T-helper 2 cell (primary cell): Measurements from ENCODE around the gene C1QA.

Experiments
- DNase-seq, 5 experiments: peaks; one replicate each; pipeline versions ENCODE4 v3.0.0 to v3.0.0-alpha.2; 2012 to 2022
- total RNA-seq, 2 donors: gene quantifications; one replicate each; lab custom pipeline; 2026; lab: John Stamatoyannopoulos, UW

Gene C1QA, protein sequence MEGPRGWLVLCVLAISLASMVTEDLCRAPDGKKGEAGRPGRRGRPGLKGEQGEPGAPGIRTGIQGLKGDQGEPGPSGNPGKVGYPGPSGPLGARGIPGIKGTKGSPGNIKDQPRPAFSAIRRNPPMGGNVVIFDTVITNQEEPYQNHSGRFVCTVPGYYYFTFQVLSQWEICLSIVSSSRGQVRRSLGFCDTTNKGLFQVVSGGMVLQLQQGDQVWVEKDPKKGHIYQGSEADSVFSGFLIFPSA
- total RNA-seq, result 0 reads per million in 2 donors

DNA sequence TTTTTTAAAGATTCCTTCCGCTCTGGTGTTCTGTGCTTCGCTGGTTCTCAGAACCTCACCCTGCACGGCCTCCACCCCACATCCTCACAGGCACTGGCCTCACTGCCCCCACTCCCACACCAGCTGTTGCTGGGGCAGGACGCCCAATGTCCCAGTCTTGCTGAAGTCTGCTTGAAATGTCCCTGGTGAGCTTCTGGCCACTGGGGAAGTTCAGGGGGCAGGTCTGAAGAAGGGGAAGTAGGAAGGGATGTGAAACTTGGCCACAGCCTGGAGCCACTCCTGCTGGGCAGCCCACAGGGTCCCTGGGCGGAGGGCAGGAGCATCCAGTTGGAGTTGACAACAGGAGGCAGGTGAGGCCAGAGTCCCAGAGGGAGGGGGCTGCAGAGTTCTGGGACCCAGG, at the start of gene C1QA:
TSS of gene C1QA (plus strand) at position 276 of the 400 bp plus-strand sequence. CDS start 989 bp downstream, outside the sequence.
- DNase-seq, result no peak

DNA sequence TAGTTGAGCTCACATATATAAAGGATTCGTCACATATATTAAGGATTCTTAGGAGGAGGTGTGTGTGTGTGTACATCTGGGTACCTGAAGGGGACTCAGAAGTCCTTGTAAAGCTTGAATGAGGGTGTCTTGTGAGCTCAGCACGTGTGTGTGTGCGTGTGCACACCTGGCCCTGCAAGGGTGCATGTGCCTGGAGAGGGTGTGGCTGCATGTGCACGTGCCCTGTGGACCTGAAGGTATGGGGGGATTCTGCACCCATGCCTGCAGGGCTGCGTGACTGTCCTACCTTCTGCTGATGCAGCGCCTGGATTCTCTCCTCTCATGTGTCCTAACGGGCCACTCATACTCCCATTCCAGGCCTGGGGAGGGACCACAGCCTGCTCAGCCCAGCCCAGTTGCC, 49.2 kb upstream of the C1QA start:
- DNase-seq, result no peak

DNA sequence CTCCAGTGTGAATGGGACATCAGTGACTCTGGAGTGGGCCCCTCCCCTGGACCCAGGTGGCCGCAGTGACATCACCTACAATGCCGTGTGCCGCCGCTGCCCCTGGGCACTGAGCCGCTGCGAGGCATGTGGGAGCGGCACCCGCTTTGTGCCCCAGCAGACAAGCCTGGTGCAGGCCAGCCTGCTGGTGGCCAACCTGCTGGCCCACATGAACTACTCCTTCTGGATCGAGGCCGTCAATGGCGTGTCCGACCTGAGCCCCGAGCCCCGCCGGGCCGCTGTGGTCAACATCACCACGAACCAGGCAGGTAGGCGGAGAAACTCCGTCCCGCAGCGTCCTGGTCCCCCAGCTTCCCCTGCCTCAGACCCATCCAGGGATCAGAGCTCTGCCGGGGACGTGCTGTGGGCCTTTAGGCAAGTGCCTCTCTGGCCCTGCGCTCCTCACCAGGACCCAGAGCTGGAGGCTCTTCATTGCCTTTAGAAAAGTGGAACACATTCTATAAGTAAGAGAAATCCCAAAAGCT, 47.5 kb upstream of the C1QA start:
- no peak for DNase-seq

DNA sequence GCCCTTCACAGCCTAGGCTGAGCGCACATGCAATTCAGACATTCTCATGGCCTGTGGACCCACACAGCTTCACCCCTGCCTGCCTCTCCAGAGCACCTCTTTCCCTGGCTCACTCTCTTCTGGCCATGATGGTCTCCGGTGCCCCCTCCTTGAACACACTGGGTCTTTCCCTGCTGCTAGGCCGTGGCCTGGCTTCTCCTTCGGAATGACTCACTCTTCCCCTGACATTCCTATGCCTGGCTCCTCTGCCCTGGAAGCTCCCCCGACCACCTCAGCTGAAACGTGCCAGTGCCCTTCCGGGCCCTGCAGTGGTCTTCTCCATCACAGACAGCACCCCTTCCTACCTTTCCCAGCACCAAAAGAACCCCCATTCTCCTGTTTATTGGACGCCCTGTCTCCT, 44.9 kb upstream of the C1QA start:
- DNase-seq, result no peak

DNA sequence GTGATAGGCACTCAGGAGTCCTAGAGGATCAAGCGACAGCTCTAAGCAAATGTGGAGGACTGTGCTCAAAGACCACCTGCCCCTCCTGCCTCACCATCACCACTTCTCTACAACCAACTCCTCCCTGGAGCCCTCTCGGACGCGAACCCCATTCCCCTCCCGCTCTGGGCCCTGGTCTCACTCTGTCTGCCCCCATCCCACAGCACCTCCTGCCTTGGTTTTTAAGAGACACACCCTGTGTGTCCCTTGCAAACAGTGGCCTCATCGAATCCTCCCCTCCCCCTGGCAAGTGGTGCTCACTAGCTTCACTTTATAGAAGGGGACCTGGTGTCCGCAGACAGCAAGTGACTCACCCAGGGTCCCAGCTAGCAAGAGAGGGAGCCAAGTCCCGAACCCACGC, 44.4 kb upstream of the C1QA start:
- DNase-seq, result no peak

DNA sequence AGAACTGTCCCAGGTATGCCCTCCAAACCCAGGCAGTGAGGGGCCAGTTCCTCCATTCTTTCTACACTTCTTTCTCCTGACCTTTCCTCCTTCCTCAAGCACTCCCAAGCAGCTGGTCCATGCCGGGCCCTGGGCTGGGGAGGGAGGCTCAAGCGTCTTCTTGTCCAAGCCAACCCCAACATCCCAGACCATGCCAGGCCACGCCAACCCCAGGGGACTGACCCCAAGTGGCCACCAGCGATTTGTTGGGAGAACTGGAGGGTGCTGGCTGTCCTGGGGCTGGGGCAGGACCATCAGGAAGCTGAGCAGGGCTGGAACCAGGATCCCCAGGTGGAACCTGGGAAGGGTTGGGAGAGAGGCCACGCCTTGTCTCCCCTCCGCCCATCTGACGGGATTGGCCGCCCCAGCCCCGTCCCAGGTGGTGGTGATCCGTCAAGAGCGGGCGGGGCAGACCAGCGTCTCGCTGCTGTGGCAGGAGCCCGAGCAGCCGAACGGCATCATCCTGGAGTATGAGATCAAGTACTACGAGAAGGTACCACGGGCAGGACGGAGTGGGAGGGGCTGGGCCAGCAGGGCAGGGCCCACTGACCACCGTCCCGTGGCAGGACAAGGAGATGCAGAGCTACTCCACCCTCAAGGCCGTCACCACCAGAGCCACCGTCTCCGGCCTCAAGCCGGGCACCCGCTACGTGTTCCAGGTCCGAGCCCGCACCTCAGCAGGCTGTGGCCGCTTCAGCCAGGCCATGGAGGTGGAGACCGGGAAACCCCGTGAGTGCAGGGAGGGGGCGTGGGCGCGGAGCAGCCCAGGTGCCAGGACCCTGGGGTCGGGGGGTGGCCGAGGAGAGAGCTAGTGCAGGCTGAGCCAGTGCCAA, 43.3 kb upstream of the C1QA start:
- DNase-seq, result no peak

DNA sequence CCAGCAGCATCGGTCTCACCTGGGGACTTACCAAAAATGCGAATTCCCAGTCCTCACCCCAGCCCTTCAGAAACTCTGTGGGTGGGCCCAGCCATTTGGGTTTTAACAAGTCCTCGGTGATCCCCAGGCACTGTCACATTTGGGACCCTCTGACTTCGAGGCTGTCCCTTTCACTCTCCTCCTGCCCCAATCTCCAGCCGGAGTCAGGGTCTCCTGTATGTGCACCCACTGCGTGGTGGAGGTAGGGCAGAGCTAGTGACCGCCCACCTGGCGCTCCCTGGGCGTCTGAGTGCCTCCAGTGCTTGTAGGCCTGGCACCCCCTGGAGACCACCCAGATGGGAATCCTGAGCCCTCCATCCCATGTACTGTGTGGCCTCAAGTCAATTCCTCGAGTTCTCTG, 42.0 kb upstream of the C1QA start:
- no peak for DNase-seq

DNA sequence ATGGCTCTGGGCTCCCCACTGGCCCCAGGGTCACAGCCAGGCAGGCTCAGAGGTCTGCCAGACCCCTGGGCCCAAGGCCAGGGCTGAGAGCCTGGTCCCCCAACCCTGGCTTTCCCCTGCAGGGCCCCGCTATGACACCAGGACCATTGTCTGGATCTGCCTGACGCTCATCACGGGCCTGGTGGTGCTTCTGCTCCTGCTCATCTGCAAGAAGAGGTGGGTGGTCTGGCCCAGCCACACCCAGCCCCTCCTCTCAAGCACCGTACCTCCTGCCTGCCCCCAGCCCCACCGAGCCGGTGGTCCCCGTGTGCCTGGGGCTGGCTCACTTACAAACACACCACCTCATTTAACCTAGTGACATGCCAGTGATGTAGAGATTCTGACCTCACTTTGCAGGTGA, 41.3 kb upstream of the C1QA start:
- DNase-seq, result no peak

DNA sequence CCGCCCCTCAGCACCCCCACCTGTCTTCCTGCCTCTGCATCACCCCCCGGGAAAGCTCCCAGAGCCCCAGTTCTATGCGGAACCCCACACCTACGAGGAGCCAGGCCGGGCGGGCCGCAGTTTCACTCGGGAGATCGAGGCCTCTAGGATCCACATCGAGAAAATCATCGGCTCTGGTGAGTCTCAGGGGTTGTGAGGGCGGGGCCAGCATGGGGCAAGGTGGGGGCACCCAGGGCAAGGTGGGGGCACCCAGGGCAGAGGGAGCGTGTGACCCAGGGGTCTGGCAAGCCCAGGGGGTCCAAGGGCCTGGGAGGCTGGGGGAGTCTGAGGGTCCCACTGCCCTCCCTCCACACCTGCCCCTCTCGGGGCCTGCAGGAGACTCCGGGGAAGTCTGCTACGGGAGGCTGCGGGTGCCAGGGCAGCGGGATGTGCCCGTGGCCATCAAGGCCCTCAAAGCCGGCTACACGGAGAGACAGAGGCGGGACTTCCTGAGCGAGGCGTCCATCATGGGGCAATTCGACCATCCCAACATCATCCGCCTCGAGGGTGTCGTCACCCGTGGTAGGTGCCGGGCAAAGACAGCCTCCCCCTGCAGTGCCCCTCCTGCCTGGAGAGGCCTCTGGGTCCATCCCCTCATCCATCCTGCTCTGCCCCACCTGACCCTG, 39.0 kb upstream of the C1QA start:
- no peak for DNase-seq

DNA sequence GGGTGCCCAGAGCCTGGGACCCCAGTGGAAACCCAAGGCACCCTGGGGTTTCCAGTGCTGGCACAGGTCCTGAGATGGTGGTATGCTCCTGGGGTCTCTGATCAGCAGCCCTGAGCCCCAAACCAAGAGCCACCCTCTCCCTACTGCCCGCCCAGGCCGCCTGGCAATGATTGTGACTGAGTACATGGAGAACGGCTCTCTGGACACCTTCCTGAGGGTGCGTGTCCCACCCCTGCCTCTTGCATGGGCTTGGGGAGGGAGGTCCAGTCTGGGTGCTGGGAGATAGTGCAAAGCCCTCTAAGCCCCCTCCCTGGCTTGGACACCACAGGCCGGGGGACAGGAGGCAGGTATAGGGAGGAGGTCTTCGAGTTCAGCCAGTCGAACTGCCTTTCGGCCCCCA, 38.4 kb upstream of the C1QA start:
- no peak for DNase-seq

DNA sequence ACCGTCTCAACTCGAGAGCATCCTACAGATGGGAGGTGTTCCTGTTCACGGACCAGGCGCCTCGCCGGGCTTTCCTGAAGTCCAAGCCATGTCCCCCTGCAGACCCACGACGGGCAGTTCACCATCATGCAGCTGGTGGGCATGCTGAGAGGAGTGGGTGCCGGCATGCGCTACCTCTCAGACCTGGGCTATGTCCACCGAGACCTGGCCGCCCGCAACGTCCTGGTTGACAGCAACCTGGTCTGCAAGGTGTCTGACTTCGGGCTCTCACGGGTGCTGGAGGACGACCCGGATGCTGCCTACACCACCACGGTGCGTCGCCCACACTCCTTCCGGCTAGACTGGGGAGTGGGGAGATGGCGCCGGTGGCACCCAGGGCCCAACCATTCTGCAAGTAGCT, 37.7 kb upstream of the C1QA start:
- no peak for DNase-seq

DNA sequence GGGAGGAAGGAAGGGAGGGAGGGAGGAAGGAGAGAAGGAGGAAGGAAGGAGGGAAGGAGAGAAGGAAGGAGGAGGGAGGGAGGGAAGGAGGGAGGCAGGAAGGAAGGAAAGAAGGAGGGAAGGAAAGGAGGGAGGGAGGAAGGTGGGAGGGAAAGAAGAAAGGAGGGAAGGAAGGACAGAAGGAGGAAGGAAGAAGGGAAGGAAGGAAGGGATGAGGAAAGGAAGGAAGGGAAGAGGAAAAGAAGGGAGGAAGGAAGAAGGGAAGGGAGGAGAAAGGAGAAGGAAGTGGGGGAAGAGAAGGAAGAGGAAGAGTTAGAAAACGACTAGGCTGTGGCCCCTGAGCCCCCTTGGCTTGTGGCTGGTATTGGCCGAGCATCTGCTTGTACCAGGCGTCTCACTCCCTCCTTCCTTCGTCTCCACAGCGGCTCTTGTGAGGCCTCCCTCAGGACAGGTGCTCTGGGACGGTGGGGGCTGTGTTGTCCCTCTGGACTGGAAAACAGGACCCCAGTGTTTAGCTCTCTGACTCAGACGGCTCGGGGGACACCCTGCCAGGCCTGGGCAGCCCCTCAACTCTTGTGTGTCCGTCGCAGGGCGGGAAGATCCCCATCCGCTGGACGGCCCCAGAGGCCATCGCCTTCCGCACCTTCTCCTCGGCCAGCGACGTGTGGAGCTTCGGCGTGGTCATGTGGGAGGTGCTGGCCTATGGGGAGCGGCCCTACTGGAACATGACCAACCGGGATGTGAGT, 36.2 kb upstream of the C1QA start:
- no peak for DNase-seq

DNA sequence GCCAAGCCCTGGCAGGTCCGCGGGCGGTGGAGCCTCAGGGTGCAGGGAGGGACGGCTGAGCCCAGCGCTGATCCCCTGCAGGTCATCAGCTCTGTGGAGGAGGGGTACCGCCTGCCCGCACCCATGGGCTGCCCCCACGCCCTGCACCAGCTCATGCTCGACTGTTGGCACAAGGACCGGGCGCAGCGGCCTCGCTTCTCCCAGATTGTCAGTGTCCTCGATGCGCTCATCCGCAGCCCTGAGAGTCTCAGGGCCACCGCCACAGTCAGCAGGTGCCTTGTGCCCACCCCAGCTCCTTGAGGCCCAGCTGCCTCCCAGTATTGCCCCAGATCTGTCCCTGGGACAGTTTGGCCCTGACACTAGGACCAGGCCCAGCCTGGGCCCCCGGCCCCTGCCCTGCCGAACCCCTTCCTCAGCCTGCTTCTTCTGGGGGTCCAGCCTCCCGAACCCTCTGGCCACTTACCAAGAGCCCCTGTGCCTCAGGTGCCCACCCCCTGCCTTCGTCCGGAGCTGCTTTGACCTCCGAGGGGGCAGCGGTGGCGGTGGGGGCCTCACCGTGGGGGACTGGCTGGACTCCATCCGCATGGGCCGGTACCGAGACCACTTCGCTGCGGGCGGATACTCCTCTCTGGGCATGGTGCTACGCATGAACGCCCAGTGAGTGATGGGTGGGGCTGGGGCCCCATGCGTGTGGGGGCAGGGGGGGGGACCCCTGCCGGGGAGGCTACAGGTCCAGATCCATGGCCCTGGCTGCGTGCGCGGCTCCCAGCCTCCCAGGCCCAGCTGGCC, 35.4 kb upstream of the C1QA start:
- DNase-seq, result no peak

DNA sequence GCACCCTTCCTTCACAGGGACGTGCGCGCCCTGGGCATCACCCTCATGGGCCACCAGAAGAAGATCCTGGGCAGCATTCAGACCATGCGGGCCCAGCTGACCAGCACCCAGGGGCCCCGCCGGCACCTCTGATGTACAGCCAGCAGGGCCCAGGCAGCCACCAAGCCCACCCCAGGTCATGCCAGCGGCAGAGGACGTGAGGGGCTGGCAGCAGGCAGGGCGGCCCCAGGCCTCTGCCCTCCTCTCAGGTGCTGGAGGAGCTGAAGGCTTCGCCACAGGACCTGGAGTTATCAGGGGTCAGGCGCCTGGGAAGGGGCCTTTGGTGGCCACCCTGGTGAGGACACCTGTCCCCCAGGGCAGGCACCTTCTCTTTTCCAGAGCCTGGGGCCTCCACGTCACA, 34.8 kb upstream of the C1QA start:
- no peak for DNase-seq

DNA sequence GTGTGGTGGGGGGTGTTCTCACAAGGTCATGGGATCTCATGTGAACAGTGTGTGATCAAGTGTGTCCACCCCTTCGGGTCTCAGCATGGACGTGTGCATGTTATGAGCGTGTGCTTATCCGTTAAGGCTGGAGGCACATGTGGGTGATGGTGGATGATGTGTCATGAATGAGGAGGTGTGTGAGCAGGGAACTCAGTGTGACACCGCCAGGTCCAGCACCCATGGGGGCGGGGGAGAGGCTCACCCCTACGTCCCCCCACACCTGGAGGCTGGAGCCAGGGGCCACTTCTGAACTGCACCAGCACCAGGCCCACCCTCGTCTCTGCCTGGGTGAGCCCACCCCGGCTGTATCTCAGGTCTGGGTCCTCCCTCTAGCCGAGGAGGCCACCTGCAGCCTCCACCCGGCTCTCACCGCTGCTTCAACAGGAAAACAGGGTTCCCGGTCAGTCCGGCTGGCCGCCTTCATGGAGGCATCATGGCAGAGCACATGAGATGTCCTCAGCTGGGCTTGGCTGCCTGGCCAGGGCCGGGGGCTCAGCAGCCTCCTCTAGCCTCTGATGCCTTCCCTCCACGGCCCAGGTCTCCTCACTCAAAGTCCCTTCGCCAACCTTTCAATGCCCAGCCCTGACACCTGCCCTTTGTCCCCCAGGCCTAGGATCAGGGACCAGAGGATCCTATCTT, 34.2 kb upstream of the C1QA start:
- DNase-seq, result no peak

DNA sequence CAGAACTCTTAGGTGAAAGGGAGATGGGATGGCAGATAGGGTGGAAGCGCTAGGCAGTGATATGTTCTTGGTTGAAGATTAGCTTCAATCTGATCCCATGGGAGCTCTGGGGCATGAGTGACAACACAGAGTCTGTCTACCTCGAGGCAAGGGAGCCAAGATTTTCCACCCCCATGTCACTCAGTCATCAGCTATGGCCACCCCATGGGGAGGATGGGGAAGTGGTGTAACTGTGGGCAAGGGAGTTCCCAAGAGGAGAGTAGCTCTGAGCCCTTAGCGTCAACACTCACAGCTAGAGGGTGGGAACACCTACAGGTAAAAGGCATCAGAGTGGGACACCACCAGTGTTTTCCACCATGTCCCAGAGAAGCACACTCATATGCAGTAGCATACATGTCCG, 30.3 kb upstream of the C1QA start:
- DNase-seq, result no peak

DNA sequence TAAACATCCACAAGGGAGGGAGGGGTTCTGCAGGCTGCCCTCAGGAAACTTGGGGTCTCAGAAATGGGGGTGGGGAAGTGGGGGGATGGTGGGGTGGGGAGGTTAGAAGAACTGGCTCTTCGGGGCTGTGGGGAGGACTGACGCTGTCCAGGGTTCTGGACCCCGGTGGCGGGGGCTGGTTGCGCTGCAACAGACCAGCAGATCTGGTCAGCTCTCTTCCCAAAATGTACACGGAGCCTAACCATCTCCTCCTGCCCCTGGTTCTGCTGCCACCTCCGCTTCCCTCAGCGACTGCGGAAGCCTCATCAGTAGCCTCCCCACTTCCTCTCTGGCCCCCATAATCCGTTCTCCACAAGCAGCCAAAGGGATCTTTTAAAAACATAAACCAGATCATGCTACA, 29.3 kb upstream of the C1QA start:
- no peak for DNase-seq

DNA sequence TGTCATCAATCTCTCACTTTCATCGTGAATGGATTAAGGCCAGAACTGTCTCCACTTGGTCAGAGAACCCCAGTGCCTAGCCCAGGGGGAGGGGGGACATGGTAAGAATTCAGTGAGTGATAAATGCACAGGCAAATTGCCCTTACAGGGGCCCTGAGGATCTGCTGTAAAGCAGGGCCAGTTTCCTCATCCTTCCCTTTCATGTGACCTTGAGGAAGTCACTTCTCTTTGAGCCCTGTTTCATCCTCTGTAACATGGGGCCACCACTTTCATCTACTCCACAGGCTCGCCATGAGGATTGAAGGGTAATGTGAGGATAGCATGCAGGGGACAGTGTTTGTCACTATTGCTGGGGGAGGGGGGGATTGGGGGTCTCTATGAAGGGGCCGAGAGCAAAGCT, 28.1 kb upstream of the C1QA start:
- no peak for DNase-seq

DNA sequence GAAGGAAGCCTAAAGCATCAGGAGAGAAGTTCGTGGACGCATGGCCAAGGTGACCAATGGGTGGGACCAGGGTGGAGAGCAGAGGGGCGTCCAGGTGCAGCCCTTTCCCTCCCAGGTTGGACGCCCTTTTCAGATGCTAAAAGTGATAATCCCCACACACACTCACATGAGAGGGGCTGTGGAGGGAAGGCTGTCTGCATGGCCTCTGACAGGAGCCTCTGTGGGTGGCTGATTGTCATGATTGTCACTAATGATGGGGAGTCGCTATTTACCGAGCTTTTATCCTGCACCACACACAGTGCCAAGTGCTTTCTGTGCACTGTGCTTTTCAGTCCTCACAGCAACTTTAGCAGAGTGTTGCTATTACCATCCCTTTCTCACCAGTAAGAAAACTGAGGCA, 27.1 kb upstream of the C1QA start:
- DNase-seq, result no peak

DNA sequence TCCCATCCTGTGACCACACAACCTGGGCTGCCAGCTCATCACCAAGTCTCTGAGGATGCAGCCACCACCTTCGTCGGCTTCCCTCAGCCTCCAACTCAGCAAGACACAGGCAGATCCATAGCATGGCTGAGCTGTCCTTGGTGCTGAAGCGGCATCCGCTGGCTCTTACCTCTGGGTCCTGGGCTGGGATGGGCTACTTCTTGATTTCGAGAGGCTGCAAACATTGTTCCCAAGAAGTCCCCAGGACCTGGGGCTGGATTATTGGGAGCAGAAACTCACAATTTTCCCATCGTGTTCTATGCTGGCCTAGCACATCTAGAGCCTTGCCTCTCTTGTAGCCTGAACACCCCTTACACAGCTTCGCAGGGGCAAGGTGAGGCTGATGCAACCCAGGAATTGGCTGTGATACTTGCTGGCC, 24.9 kb upstream of the C1QA start:
- peak in 1 of 5 experiments; percentile 33 for DNase-seq
